HEK293T (cell line): ENCODE data around the gene ZNF484.
"Not testable (repeated sequence)": the region's sequence is repeated elsewhere in the genome, so short reads cannot be mapped to it uniquely, and the experiment has no call there.

Experiments
- BHLHE40 ChIP-seq: fragments of 450-650 bp; IDR thresholded peaks from 2 replicates; pipeline ENCODE4 v1.6.1; 2016; ENCODE audit warnings: mild to moderate bottlenecking, moderate library complexity, borderline replicate concordance
- ELF4 ChIP-seq: fragments of 450-650 bp; IDR thresholded peaks from 2 replicates; pipeline ENCODE4 v1.6.1; 2017; ENCODE audit warnings: antibody characterized with exemption
- FOXK2 ChIP-seq: fragments of 450-650 bp; IDR thresholded peaks from 2 replicates; pipeline ENCODE4 v1.6.1; 2016; ENCODE audit warnings: mild to moderate bottlenecking
- NFRKB ChIP-seq: fragments of 450-650 bp; IDR thresholded peaks from 2 replicates; pipeline ENCODE4 v1.6.1; 2016; ENCODE audit warnings: mild to moderate bottlenecking, moderate library complexity
- SP1 ChIP-seq: fragments of 450-650 bp; IDR thresholded peaks from 2 replicates; pipeline ENCODE4 v1.6.1; 2017
- SUZ12 ChIP-seq: fragments of 450-650 bp; IDR thresholded peaks from 2 replicates; pipeline ENCODE4 v1.6.1; 2016; ENCODE audit warnings: mild to moderate bottlenecking
- TARDBP ChIP-seq: fragments of 450-650 bp; IDR thresholded peaks from 2 replicates; pipeline ENCODE4 v1.6.1; 2016

- not testable (repeated sequence) for TF ChIP-seq ELF4, TARDBP, SUZ12, BHLHE40, SP1, FOXK2, NFRKB
Observed at GRCh38 chr9:92893916-92894610, 16.2 kb upstream of the ZNF484 start.
